C4-2B (cell line): ENCODE results near the gene COL7A1.

Experiments used
- ZFX ChIP-seq: fragments of 450-650 bp; IDR thresholded peaks from 2 replicates; pipeline ENCODE4 v1.6.1; 2017
- TF ChIP-seq, protein P1 (sequence below): fragments of 450-650 bp; conservative IDR thresholded peaks from 2 replicates; pipeline ENCODE4 v1.5.1; 2017; ENCODE audit warnings: mild to moderate bottlenecking

DNA sequence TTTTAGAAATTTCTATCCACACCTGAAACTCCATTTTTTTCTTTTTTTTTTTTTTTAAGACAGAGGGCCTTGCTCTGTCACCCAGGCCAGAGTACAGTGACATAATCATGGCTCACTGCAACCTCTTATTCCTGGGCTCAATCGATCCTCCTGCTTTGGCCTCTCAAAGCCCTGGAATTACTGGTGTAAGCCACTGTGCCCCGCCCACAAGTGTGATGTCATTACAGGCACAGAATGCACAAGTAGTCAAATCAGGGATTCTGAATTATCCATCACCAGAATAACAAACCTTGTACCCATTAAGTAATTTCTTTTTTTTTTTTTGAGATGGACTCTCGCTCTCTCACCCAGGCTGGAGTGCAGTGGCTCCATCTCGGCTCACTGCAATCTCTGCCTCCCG, 12.4 kb upstream of the COL7A1 start:
- TF ChIP-seq, protein P1, sequence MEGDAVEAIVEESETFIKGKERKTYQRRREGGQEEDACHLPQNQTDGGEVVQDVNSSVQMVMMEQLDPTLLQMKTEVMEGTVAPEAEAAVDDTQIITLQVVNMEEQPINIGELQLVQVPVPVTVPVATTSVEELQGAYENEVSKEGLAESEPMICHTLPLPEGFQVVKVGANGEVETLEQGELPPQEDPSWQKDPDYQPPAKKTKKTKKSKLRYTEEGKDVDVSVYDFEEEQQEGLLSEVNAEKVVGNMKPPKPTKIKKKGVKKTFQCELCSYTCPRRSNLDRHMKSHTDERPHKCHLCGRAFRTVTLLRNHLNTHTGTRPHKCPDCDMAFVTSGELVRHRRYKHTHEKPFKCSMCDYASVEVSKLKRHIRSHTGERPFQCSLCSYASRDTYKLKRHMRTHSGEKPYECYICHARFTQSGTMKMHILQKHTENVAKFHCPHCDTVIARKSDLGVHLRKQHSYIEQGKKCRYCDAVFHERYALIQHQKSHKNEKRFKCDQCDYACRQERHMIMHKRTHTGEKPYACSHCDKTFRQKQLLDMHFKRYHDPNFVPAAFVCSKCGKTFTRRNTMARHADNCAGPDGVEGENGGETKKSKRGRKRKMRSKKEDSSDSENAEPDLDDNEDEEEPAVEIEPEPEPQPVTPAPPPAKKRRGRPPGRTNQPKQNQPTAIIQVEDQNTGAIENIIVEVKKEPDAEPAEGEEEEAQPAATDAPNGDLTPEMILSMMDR = no peak
- no peak for TF ChIP-seq ZFX
